Smooth muscle cell (in vitro differentiated cells): ENCODE results near the gene NRG3. TPM values are rescaled to one million over a fixed set of nuclear protein-coding genes. Genes with fewer than 3 reads are reported as not detected.

Experiments
- DNase-seq: peaks from one replicate; lab custom pipeline; 2025; ENCODE audit not compliant: unreplicated experiment; lab: John Stamatoyannopoulos, UW
- H2AFZ ChIP-seq: fragments of 200-600 bp; sonication (generic); 2 replicates; pipeline ENCODE4 v1.6.0; 2016; ENCODE audit warnings: antibody characterized with exemption, low read depth, mild to moderate bottlenecking
- H3F3A ChIP-seq: fragments of 200-600 bp; sonication (generic); 2 replicates; pipeline ENCODE4 v1.6.0; 2017; ENCODE audit warnings: antibody characterized with exemption, low read depth
- H3K27ac ChIP-seq: fragments of 200-600 bp; sonication (generic); 2 replicates; pipeline ENCODE4 v1.5.1; 2016; ENCODE audit warnings: low read depth, mild to moderate bottlenecking
- H3K27me3 ChIP-seq: fragments of 200-600 bp; sonication (generic); 2 replicates; pipeline ENCODE4 v1.6.1; 2016; ENCODE audit warnings: low read depth, mild to moderate bottlenecking
- H3K36me3 ChIP-seq: fragments of 200-600 bp; sonication (generic); 2 replicates; pipeline ENCODE4 v1.5.1; 2016; ENCODE audit warnings: low read depth
- H3K4me1 ChIP-seq: fragments of 200-600 bp; sonication (generic); 2 replicates; pipeline ENCODE4 v1.5.1; 2016; ENCODE audit warnings: low read depth
- H3K4me2 ChIP-seq: fragments of 200-600 bp; sonication (generic); 2 replicates; pipeline ENCODE4 v1.6.0; 2016; ENCODE audit warnings: mild to moderate bottlenecking
- H3K4me3 ChIP-seq: fragments of 200-600 bp; sonication (generic); 2 replicates; pipeline ENCODE4 v1.5.1; 2016; ENCODE audit warnings: mild to moderate bottlenecking
- H3K79me2 ChIP-seq: fragments of 200-600 bp; sonication (generic); 2 replicates; pipeline ENCODE4 v1.6.0; 2016; ENCODE audit warnings: low read depth, mild to moderate bottlenecking
- H3K9ac ChIP-seq: fragments of 200-600 bp; sonication (generic); 2 replicates; pipeline ENCODE4 v1.6.0; 2016; ENCODE audit warnings: low read depth
- H3K9me3 ChIP-seq: fragments of 200-600 bp; sonication (generic); replicated peaks from 2 replicates; pipeline ENCODE4 v1.5.1; 2016; ENCODE audit warnings: low read depth
- H4K20me1 ChIP-seq: fragments of 200-600 bp; sonication (generic); 2 replicates; pipeline ENCODE4 v1.6.0; 2016; ENCODE audit warnings: low read depth
- CTCF ChIP-seq: fragments of 200-600 bp; sonication (generic); IDR thresholded peaks from 2 replicates; pipeline ENCODE4 v1.5.1; 2017; ENCODE audit warnings: borderline replicate concordance, mild to moderate bottlenecking, antibody characterized with exemption; ENCODE audit not compliant: insufficient read depth, poor library complexity, severe bottlenecking
- WGBS: methylation state at CpG from one replicate; pipeline ENCODE4 v1.1.7; 2016; ENCODE audit warnings: low lambda C conversion rate; 5-methylcytosine and 5-hydroxymethylcytosine counted together
- polyA plus RNA-seq: library from polyadenylated mRNA; unstranded; fragments of >200 nt; fragmentation: Nextera tagmentation; extraction: Ambion mirVana; gene quantifications from 2 replicates; pipeline ENCODE4 v1.2.1, GENCODE V29; 2016
- total RNA-seq: library from RNA; depleted of rRNA; stranded (reverse); fragments of >200 nt; gene quantifications from 2 replicates; pipeline ENCODE4 v1.2.3, GENCODE V29; 2014

The NRG3 gene
- total and polyA plus RNA-seq, 2 experiments from 2014 or later = 4.0 to 4.8 TPM

GRCh38 chr10:82211346-82211745 is 336.4 kb downstream of the NRG3 start:
- Histone ChIP-seq H4K20me1 (no peaks in the 10 kb centered on the region), H2AFZ (peak overlapping the region; percentile 84), H3K36me3 (no peaks in the 10 kb centered on the region), H3K27me3 (no peaks in the 10 kb centered on the region), H3K4me3 (peak overlapping the region; percentile 16), H3K9ac (no peak overlapping the region), H3K4me1 (peaks cover 14% of the 10 kb centered on the region), H3K9me3 (no peaks in the 10 kb centered on the region), H3K79me2 (no peaks in the 10 kb centered on the region), H3K27ac (no peak overlapping the region), H3F3A (no peaks in the 10 kb centered on the region), H3K4me2 (peak overlapping the region; percentile 82)
- TF ChIP-seq CTCF = no peak
- 10% methylated on average over 3 of the region's 3 CpGs for WGBS
- DNase-seq = no peak

GRCh38 chr10:82212753-82213152 is 337.8 kb downstream of the NRG3 start:
- Histone ChIP-seq H3K4me1 (peaks cover 14% of the 10 kb centered on the region), H3K27me3 (no peaks in the 10 kb centered on the region), H2AFZ (no peak overlapping the region), H3K4me2 (no peak overlapping the region), H4K20me1 (no peaks in the 10 kb centered on the region), H3K79me2 (no peaks in the 10 kb centered on the region), H3K9me3 (no peaks in the 10 kb centered on the region), H3K4me3 (no peak overlapping the region), H3K27ac (no peak overlapping the region), H3K36me3 (no peaks in the 10 kb centered on the region), H3K9ac (no peak overlapping the region), H3F3A (no peaks in the 10 kb centered on the region)
- no peak for DNase-seq
- no peak for TF ChIP-seq CTCF
- WGBS = 64% methylated on average over 2 of the region's 2 CpGs

- H3K27ac ChIP-seq = no peak overlapping the region
- no peak overlapping the region for H3K4me2 ChIP-seq
- no peaks in the 10 kb centered on the region for H3K9me3 ChIP-seq
- H3K27me3 ChIP-seq = no peaks in the 10 kb centered on the region
- H3K4me1 ChIP-seq = peaks cover 14% of the 10 kb centered on the region
- H3K79me2 ChIP-seq = no peaks in the 10 kb centered on the region
- no peaks in the 10 kb centered on the region for H3F3A ChIP-seq
- WGBS = 92% methylated on average over 5 of the region's 5 CpGs
- DNase-seq = no peak
- H4K20me1 ChIP-seq = no peaks in the 10 kb centered on the region
- no peak for TF ChIP-seq CTCF
- no peak overlapping the region for H2AFZ ChIP-seq
- no peak overlapping the region for H3K4me3 ChIP-seq
- no peaks in the 10 kb centered on the region for H3K36me3 ChIP-seq
- H3K9ac ChIP-seq = no peak overlapping the region
These were observed 338.8 kb downstream of the NRG3 start for GRCh38 chr10:82213784-82214183.

GRCh38 chr10:82221056-82221455 is 346.1 kb downstream of the NRG3 start:
- no peaks in the 10 kb centered on the region for H3K36me3 ChIP-seq
- H3K9me3 ChIP-seq = no peaks in the 10 kb centered on the region
- no peak overlapping the region for H2AFZ ChIP-seq
- H3F3A ChIP-seq = no peaks in the 10 kb centered on the region
- no peaks in the 10 kb centered on the region for H3K79me2 ChIP-seq
- no peaks in the 10 kb centered on the region for H3K27me3 ChIP-seq
- H4K20me1 ChIP-seq = no peaks in the 10 kb centered on the region
- no peak overlapping the region for H3K27ac ChIP-seq
- no peak for DNase-seq
- no peak overlapping the region for H3K4me2 ChIP-seq
- no peak for TF ChIP-seq CTCF
- H3K4me1 ChIP-seq = no peaks in the 10 kb centered on the region
- no peak overlapping the region for H3K4me3 ChIP-seq
- no peak overlapping the region for H3K9ac ChIP-seq
